HG03432 (cell line): ENCODE data around the gene C16orf95.
"Not testable (repeated sequence)": the region's sequence is repeated elsewhere in the genome, so short reads cannot be mapped to it uniquely, and the experiment has no call there.

Experiments used
- ATAC-seq: cut with Tn5 transposase; IDR thresholded peaks from one replicate; pipeline ENCODE4 v1.9.1; 2021; ENCODE audit warnings: mild to moderate bottlenecking, moderate library complexity; ENCODE audit not compliant: unreplicated experiment

Gene C16orf95

GRCh38 chr16:87259431-87259830 is 57.8 kb downstream of the C16orf95 start:
- no peak for ATAC-seq

GRCh38 chr16:87258653-87259052 is 58.5 kb downstream of the C16orf95 start:
- ATAC-seq, result not testable (repeated sequence)

GRCh38 chr16:87255866-87256265 is 61.3 kb downstream of the C16orf95 start:
- ATAC-seq, result no peak

GRCh38 chr16:87254734-87255133 is 62.5 kb downstream of the C16orf95 start:
- no peak for ATAC-seq

GRCh38 chr16:87254296-87254695 is 62.9 kb downstream of the C16orf95 start:
- no peak for ATAC-seq

GRCh38 chr16:87253536-87253935 is 63.7 kb downstream of the C16orf95 start:
- ATAC-seq, result no peak
